ENCODE data around the gene TFG.
A peak's percentile ranks its signal among the peaks of the same experiment; 100 is the strongest.

Gene TFG

DNA sequence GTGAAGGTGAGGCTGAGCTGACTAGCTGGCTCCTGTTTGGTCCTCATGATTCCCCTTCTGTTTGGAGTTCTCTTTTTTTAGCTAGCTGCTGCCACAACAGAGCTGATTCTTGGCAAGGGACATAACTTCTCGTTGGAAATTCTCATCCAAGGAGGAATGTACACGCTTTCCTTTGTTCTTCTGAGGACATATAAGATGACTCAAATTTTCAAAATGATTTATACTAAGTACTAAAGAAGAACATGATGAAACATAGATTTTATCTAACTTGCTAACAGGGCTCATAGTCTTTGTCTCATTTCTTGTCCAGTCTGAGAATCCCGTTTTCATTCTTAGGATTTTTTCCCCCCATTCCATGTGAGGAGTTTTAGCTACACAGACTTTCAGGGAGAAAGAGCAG, 2.9 kb upstream of the TFG start:
- DNase-seq (ENCODE audit: low spot score): no peak

DNA sequence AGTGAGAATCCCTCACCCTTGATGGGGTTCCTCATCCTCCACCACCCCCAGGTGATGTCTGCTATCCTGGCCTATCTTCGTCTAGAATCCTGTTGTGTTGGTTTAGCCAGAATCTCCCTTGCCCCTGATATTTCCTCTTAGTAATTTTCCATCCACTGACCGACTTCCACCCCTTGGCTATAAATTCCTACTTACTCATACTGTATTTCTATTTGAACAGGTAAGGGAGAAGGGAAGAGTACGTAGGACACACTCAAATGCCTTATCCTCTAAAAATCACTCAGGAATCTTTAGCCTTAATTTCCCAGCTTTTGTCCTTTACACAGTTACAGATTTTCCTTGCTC, 678 bp upstream of the TFG start:
- no peak for DNase-seq (ENCODE audit: low spot score)

DNA sequence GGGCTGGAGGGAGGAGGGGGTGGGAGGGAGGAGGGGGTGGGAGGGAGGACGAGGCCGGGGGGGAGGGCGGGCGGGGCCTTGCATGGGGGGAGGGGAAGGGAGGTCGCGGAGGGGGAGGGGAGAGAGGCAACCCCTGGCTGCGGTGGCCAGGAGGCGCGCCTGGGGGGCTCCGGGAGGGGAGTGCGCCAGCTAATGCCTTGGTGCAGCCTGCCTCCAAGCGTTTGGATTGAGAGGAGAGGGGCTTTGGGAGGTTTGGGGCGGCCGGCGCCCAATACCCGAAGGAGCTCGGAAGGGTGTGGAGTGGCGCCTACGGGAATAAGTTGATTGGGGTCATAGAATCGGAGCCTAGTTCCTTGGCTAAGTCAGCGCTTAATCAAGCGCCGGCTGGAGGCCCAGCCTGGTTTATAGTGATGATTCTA, 557 bp downstream of the TFG start:
- DNase-seq (ENCODE audit: low spot score): peak; percentile 37

GRCh38 chr3:100710261-100710968, 1.1 kb downstream of the TFG start:
- peak; percentile 68 for DNase-seq (ENCODE audit: low spot score)

GRCh38 chr3:100715176-100715575, 5.9 kb downstream of the TFG start:
- no peak for DNase-seq (ENCODE audit: low spot score)

- DNase-seq (ENCODE audit: low spot score): no peak
Measured at GRCh38 chr3:100717063-100717462, 7.8 kb downstream of the TFG start.

- no peak for DNase-seq (ENCODE audit: low spot score)
Measured at GRCh38 chr3:100717637-100718487, 8.6 kb downstream of the TFG start.

GRCh38 chr3:100719136-100719535, 9.8 kb downstream of the TFG start:
- no peak for DNase-seq (ENCODE audit: low spot score)

DNA sequence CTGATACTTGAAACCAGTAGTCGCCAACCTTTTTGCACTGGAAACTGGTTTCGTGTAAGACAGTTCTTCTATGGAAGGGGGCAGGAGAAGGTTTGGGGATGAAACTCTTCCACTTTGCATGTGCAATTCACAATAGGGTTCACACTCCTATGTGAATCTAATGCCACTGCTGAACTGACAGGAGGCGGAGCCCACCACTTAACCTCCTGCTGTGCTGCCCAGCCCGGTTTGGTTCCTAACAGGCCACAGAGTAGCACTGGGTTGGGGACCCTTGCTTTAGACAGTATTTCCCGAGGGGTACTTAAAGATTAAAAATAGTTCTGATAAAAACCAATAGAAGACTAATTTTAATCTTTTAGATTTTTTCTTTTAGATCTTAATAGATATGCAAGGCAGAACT, 11.1 kb downstream of the TFG start:
- DNase-seq (ENCODE audit: low spot score): no peak

GRCh38 chr3:100725935-100726513, 16.7 kb downstream of the TFG start:
- no peak for DNase-seq (ENCODE audit: low spot score)

DNA sequence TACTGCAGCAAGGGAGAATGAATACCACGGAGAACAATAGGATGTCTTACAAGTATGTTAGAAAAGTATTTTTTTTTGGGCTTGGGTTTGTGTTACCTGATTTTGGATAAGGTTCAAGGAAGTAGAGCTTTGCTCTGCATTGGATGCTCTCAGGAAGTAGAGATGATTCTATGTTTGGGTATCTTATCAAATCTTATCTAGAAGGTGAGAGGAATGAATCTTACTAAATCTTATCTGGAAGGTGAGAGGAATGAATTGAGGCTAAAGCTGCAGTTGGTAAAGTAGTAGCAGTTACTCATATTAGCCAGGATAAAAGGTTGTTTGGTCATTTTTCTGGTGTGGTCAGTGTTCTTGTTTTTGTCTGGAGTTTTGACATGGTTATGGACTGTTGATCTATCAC, 17.4 kb downstream of the TFG start:
- DNase-seq (ENCODE audit: low spot score): no peak

DNA sequence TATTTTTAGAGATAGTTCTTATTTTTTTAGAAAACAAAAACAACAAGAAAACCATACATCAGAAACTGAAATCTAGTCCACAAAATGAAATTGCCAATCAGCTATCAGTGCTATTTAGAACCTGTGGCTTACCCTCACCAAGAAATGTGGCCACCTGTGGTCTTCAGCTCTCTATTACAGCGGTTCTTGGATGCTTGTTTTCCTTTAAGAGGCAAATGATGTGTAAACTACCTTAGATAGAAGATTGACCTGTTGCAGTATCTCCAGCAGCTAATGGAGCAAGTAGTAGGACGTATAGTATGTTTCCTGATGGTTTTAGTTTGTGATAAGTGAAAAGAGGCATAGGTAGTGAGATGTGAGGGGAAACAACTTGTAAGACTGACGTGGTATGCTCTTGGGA, 21.2 kb downstream of the TFG start:
- no peak for DNase-seq (ENCODE audit: low spot score)

DNA sequence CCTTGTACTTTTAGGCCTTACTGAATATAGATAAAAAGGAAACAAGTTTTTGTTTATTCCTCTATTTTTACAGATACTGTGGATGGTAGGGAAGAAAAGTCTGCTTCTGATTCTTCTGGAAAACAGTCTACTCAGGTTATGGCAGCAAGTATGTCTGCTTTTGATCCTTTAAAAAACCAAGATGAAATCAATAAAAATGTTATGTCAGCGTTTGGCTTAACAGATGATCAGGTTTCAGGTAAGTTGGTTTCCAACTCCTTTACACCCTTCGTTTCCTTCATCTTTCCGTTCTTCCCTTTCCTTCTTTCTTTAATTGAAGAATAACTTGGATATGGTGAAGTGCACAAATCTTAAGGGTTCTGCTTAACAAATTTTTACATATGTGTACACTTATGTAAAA, 23.1 kb downstream of the TFG start:
- no peak for DNase-seq (ENCODE audit: low spot score)

DNA sequence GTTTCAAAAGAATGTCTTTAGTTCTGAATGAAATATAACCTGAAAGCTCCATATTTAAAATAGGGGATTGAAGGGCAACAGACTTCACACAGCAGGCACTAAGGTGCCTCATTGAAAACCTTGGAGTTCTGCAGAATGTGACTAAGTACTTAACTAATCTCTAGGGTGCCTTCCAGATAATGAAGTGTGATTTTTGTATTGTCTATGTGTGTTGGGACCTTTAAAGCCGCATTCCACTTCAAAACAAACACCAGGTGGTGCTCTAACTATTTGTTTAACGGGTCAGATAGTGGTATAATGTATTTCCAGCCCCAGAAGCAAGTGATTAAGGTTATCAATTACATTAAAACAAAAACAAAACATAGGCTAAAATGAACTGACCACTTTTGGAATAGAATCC, 28.0 kb downstream of the TFG start:
- DNase-seq (ENCODE audit: low spot score): no peak

DNA sequence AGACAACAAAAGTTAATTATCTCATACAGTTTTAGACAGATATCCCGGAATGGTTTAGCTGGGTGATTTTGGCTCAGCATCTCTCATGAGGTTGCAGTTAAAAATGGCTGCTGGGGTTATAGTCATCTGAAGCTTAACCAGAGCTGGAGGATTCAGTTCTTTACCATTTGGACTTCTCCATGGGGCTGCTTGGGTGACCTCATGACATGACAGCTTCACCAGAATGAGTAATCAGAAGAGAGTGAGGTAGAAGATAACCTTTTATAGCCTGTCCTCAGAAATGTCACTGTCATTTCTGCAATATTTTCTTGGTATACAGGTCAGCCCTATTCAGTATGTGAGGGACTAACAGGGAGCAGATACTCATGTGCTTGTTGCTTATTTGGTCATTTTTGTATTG, 30.9 kb downstream of the TFG start:
- DNase-seq (ENCODE audit: low spot score): no peak

- no peak for DNase-seq (ENCODE audit: low spot score)
Measured at GRCh38 chr3:100743535-100743934, 34.2 kb downstream of the TFG start.

- no peak for DNase-seq (ENCODE audit: low spot score)
Measured at GRCh38 chr3:100744671-100745070, 35.4 kb downstream of the TFG start.

GRCh38 chr3:100745617-100746016, 36.3 kb downstream of the TFG start:
- no peak for DNase-seq (ENCODE audit: low spot score)

GRCh38 chr3:100746092-100746491, 36.8 kb downstream of the TFG start:
- no peak for DNase-seq (ENCODE audit: low spot score)

GRCh38 chr3:100748220-100748619, 38.9 kb downstream of the TFG start:
- DNase-seq (ENCODE audit: low spot score): no peak

- DNase-seq (ENCODE audit: low spot score): no peak
Measured at GRCh38 chr3:100748967-100749366, 39.7 kb downstream of the TFG start.

GRCh38 chr3:100753846-100754245, 44.6 kb downstream of the TFG start:
- no peak for DNase-seq (ENCODE audit: low spot score)

DNA sequence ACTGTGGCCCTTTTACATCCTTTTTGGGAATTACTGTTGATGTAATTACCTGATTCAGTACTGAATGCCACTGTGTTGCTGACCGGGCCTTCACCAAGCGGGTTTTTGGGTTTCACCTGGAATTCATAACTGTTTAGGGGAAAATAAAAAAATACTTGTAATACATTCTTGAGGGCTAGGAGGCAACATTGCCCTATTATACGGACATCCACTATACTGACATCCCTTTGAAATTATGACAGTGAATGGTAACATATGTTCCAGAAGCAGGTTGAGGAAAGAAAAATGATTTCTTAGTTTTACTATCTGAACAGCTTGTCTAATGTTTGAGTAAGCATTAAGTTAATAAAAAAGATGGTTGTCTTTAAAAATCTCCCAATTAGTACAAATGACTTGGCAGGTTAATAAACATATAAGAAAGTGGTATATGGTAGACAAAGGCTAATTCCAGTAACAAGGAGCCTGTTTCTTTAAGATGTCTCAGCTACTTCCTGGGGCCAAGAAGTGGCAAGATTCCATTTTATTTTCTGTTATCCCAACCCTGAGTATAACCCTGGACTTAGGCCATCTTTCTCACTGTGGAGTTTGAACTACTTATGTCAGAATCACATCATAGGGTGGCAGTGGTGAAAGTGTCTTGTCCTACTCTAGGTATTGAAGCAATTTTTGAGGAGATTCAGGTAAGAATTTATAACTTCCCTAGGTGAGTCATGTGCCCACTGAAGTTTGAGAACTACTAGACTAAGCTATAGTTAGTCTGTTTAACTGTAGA, 45.5 kb downstream of the TFG start:
- DNase-seq (ENCODE audit: low spot score): no peak
